GM19240 (cell line): ENCODE data around the gene KIAA1671.
A peak's percentile ranks its signal among the peaks of the same experiment; 100 is the strongest.
"Not testable (repeated sequence)": the region's sequence is repeated elsewhere in the genome, so short reads cannot be mapped to it uniquely, and the experiment has no call there.

ENCODE experiments used
- DNase-seq: peaks from one replicate; pipeline ENCODE4 v3.0.0; 2011; ENCODE audit warnings: low spot score; ENCODE audit not compliant: insufficient read length

Gene KIAA1671

DNA sequence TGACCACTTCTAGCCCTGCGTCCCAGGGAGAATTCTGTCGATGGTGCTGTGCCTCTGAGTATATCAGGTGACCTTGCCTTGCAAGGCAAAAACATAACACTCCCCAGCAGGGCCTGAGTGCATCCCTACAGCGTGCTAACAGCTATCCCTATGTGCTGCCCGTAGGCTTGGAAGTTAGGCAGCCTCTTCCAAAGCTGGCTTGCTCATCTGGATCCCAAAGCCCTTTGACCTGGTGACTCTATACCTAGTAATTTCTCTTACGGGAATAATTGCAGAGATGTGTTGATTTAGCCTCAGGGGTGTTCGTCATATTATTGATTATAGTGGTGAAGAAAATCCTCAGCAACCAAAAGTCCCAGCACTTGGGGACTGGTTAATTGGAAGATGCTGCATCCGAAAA, 214.6 kb downstream of the KIAA1671 start:
- no peak for DNase-seq

DNA sequence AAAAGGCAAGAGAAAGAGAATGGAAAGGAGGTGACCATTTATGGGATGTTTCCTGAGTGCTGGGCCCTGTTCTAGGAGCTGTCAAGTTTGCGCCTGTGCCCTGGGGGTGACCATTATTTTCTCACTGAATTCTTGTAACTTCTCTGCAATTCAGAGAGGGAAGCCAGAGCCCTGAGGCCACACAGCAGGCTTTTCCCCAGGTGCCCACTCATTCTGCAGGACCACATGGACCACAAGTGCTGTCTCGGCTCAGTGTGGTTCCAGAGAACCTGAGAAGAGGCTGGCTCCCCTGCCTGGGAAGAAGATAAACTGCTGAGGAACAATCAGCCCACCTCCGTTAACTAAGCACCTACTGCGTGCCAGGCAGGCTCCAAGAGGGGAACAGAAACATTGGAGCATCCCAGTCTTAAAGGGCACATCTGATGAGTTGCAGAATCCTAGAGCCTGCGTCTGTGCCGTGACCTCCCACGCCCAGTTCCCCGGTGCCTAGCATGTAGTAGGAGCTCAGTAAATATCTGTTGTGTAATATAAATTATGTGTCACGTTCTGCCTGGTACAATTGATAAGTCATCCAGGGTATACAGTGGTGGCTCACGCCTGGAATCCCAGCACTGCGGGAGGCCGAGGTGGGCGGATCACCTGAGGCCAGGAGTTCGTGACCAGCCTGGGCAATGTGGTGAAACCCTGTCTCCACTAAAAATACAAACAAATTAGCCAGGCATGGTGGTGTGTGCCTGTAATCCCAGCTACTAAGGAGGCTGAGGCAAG, 215.5 kb downstream of the KIAA1671 start:
- no peak for DNase-seq

DNA sequence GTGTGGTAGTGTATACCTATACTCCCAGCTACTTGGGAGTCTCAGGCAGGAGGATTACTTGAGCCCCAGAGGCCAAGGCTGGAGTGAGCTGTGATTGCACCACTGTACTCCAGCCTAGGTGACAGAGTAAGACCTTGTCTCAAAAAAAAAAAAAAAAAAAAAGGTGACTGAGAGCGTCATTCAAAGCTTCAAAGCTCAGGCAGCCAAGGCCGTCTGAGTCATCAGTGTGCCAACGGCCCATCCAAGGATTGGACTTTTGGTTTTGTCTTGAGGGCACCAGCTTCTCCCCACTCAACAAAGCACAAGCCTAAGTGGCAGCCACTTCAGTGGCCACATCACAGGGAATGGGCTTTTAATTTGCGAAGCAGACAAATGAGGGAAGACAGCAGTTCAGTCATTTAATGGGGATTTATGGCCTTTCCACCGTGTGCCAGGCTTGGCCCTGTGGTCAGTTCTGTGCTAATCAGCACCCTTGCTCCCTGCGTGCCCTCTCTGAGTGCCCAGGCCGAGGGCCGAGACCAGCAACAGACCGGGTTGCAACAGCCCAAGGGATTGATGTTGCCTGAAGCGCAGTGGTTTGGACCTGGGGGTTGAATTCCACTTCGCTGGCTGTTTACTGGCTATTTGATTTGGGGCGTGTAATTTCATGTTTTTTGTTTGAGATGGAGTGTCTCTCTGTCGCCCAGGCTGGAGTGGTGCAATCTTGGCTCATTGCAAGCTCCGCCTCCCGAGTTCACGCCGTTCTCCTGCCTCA, 216.9 kb downstream of the KIAA1671 start:
- no peak for DNase-seq

DNA sequence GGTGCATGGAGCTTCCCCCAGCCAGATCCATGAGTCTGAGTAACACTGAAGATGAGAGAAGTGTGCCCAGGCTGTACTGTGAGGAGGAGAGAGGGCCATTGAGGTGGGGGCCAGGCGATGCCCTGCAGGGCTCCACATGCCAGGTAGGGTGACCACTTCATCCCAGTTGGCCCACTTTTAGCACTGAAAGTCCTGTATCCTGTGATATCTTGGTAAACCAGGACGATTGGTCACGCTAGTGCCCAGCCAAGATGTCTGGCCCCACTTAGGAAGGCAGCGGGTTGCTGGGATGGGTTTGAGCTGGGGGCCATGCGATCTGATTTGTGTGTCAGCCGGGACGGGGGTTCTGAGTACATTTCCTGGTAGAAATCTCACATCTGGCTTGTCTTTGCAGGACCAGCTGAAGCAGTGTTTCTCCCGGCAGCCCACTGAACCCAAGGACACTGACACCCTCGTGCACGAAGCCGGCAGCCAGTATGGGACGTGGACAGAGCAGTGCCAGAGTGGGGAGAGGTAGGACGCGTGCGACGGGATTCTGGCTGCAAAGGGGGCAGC, 218.0 kb downstream of the KIAA1671 start:
- no peak for DNase-seq

DNA sequence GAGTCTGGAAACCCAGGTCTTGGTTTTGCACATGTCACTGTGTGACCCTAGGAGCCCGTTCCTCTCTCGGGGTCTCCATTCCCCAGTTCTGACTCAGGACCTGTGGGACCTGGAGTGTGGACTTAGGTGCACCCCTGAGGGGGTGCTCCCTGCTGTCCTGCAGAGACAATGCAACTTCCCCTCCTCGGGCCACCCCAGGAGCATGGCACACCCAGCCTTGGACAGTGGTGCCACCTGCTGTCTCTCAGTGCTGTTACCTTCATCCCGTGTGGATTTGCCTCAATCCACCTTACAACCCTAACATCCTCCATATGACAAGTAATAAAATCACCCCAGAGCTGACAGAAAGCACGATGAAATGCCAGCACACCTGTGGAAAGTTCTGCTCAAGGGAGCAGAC, 219.6 kb downstream of the KIAA1671 start:
- DNase-seq: peak; percentile 35

DNA sequence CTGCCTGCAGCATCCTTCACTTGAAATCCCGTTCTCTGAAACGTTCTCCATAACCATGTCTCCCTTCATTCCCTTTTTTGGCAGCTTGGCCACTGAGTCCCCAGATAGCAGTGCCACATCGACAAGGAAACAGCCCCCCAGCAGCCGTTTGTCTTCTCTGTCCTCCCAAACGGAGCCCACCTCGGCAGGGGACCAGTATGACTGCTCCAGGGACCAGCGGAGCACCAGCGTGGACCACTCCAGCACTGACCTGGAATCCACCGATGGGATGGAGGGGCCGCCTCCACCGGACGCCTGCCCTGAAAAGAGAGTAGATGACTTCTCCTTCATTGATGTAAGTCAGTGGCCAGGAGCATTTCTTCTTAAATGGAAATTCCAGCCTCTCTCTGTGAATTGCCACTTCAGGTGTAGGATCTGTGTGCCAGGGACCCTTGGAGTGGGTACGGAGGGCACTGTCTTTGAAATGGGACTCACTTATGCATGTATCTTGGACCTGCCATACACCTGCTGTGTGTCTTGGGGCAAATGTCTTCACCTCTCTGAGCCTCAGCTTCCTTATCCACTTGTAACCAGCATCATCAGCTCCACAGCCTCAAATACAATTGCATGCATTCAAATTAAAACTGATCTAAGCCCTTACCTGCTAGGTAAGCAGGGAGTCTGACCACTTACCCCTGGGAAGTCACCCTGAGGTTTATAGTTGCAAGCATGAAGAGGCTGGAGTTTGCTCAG, 221.8 kb downstream of the KIAA1671 start:
- DNase-seq: no peak

DNA sequence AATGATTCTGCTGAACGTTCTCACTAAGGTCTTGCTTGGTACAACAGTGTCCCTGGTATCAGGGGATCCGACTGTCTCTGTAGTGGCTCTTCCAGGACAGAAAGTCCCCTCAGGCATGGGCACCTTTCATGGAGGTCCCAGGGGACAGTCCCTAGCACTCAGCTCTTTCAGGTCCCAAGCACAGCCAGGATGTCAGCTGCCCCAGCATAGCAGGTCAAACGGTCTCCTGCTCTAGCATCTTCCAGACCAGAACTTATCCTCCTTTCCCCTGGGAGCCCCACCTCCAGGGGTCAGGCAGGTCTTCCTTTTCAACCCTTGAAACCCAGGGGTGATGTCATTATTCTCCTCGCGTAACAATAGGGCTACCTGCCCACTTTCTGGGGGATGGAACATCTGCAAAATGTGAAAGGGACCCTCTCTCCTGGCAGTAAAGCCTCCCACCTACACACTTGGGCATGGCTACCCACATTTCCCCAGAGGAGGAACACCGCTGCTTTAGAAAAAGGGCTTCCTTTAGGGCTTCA, 222.4 kb downstream of the KIAA1671 start:
- no peak for DNase-seq

DNA sequence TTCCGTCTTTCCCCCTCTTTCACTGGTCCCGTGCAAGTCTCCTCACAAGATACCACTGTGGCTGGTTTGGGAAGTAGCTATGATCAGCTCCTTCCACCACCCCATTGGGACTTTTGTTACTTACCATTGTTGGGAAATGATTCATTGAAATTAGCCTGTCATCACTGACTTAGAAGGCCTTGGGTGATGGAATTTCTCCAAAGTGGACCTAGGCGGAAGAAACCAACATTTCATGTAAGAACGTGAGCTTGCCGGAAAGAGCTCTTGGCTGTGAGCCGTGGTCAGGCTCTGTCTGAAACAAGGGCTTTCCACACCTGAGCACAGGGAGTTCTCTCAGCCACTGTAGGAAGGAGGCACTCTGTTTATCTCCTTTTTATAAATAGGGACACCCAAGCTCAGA, 223.7 kb downstream of the KIAA1671 start:
- no peak for DNase-seq

DNA sequence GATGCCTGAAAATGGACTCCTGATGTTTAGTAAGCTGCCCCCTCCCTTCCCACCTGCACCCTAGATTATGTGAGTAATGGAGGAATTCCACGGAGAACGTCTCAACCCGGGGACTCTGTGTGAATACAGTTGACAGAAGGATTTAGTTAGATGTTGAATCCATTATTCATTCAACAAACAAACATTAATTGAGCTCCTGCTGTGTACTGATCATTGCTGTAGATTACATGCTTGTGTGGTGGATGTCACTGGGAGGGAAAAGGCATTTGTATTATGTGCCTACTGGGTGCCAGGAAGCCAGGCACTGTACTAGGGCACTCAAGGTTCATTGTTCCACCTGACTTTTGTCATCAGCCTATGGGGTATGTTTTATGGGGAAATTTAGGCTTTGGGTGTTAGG, 224.3 kb downstream of the KIAA1671 start:
- DNase-seq: no peak

DNA sequence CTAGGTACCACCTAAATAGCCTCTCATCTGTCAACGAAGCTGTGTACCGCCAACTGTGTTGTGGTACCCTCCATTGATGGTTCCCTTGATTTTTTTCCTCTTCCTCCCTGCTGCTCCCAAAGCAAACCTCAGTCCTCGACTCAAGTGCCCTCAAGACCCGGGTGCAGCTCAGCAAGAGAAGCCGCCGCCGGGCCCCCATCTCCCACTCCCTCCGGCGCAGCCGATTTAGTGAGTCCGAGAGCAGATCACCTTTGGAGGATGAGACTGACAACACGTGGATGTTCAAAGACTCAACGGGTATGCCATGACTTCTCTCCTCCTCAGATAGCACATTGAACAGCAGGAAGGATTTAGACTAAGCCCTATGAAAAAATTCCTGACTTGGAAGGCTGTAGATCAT, 224.7 kb downstream of the KIAA1671 start:
- DNase-seq: no peak

DNA sequence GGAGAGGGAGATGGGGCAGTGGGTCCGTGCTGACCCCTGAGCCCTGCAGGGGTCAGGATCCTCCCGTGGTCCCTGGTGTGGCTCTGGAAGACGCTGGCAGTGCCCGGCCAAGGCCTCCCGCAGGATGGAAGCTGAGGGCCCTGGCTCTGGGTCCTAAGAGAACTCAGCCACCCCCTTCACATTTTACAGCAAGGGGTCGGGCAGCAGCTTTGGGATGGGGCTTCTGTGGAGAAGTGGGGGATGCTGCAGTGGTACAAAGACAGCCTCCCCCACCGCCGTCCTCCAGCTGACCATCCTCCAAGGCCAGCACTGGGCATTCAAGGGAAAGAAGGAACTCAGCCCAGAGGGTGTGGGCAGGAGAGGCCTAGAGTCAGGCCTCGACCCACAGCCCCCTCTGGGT, 225.4 kb downstream of the KIAA1671 start:
- no peak for DNase-seq

DNA sequence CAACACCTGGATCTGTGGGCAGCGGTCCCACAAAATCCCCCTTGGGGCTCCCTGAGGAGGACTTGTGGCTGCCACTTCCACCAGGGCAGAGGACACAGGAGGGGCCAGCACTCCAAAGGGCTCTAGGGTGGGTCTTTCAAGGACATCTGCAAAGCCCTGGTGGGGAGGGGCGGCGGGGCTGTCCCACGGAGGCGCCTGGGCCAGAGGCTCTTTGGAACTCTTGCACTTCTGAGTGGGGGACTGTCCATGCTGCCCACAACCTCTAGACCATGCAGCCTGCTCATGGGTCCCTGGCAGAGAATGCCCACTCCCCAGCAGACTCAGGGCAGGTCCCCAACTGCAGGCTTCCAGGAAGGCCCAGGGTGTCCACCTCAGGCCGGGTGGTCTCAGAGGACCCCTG, 225.8 kb downstream of the KIAA1671 start:
- DNase-seq: not testable (repeated sequence)

DNA sequence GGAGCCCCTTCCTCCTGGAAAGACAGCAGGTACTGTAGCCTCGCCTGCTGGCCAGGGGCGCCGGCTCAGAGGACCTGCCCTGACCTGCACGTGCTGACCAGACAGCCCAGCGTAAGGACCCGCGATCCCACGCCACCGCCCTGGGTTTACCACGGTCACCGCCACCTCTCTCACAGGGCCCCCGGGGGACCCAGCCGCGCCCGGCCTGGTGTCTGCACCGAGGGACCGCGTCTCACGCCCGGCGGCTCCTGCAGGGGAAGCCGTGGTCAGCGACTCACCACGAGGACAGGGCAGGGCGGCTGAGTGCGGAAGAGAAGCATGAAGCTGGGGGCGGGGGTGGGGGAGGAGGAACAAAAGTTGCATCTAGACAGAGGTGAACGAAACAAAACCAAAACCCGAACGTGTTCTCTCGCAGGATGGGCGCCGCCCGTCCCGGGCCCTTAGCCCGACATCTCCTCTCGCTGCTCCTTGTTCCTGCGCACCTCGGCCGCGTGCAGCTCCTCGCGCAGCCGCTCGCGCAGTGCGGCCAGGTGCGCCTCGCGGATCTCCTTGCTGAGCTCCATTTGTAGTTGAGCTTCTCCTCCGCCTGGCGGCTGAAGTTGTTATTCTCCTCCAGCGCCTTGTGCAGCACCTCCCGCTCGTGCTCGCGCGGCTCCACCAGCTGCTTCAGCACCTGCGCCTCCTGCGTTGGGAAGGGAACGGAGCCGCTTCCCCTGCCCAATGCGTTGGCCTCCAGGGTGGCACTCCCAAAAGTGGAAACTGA, 226.5 kb downstream of the KIAA1671 start:
- DNase-seq: not testable (repeated sequence)

DNA sequence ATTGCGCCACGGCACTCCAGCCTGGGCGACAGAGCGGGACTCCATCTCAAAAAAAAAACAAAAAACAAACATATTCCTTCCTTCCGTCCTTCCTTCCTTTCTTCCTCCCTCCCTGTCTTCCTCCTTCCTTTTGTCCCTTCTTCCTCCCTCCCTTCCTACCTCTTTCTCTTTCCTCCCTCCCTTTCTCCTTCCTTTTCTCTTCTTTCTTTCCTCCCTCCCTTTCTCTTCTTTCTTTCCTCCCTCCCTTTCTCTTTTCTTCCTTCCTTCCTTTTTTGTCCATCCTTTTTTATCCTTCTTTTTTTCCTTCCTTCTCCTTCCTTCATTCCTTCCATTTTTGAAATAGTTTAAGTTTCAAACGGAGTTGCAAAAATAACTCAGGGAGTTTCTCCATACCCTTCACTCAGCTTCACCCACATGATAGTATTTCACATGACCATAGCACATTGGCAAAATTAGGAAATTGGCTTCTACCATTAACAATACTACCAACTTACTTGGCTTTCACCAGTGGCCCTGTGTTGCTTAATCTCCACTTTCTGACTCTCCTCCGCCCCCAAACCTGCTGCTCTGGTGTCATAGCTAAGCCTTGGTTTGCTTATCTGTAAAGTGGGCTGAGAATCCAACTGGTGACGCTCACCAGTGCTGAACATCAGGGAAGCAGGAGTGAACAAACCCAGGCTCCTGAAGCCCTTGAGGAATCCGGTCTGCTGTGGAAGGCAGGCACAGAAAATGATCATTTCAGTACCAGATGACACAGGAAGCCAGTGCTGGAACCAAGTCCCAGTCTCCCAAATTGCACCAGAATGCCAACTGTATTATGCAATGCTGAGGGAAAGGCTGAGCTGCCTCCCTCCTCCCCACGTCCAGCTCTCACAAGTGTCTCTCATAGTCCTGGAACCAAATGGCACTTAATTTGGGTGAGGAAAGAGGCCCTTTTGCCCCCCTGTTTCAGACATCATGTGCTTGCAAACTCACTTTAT, 229.9 kb downstream of the KIAA1671 start:
- DNase-seq: no peak

DNA sequence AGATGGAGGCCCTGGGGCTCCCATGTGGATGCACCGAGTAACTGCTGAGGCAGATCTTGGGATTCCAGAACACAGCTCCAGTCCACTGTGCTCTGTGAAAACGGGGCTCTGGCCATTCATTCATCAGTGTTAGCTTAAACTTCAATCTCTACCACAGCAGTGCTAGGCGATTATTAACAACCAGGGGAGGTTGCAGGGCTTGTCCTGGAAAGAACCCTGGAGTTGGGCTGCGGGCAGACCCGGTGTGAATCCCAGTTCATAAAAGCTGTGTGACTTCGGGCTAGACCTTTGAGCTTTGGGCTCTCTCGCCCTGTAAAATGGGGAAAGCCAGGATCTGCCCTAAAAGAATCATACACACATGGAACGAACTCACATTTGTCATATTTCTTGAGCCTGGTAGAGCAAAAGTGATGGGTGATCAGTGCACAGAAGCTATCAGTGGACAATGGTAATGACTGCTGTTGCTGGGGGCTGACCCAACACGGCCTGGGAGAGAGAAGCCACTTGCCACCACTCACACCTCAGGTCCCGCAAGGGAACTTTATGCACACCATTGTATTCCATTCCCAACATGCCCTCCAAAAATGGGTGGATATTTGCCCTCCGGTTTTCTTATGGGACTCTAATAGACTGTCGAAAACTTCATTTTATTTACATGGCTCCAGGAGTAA, 231.6 kb downstream of the KIAA1671 start:
- DNase-seq: no peak

DNA sequence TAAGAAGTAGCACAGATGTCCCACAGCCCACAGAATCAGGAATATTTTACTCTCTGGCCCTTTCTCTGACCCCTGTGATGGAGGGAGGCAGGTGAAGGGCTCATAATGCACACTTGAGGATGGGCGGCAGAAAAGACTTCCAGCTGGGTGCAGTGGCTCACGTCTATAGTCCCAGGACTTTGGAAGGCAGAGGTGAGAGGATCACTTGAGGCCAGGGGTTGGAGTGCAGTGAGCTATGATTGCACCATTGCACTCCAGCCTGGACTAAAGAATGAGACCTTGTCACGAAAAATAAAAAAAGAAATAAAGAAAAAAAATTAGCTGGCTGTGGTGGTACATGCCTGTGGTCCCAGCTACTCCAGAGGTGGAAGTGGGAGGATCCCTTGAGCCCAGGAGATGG, 233.6 kb downstream of the KIAA1671 start:
- no peak for DNase-seq

DNA sequence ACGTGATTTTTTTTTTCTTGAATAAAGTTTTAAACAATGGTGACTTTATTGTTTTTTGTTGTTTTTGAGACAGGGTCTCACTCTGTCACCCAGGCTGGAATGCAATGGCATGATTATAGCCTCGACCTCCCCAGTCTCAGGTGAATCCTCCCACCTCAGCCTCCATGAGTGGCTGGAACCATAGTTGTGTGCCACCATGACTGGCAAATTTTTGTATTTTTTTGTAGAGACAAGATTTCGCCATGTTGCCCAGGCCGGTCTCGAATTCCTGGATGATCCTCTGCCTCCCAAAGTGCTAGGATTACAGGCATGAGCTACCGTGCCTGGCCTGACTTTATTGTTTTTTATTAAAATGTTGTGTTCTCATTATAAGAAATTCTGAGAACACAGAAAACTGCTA, 235.0 kb downstream of the KIAA1671 start:
- DNase-seq: no peak

DNA sequence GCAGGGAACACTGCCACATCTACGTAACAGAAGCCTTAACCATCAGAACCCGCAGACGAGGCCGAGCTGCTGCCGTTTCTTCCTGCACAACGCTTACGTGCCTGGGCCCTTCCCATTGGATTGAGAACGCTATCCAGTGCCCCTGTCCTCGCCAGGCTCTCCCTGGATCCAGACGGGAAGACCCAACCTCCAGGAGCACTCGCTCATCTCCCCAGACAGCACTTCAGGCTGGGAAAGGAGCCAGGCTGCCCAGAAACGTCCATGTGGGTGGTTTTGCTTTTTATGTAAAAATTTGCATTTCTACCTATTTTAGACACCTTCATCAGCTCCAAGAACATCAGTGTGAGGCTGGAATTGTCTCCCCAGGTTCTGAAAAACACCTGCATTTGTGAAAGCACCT, 239.9 kb downstream of the KIAA1671 start:
- DNase-seq: no peak

DNA sequence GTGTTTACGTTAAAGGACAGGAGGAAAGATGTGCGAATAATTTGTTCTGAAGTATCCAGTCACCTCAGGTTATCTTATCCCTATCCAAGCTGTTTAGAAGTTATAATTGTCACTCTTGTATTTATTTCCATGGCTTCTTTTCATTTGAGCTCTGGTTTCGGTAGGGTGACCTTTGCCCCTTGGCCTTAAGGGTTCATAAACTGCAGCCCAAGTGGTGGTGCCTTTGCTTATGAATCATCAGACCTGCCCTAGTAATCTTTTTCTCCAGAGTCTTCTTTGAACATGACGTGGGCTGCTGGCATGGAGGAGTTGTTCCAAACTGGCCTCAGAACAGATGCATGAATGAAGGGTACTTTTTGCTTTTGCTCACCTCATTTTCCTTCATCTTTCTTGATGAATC, 240.6 kb downstream of the KIAA1671 start:
- no peak for DNase-seq
